MM.1S (cell line): Measurements from ENCODE around the gene RFFL.

Experiments
- DNase-seq: peaks from one replicate; pipeline ENCODE4 v3.0.0-alpha.2; 2015
- H2AFZ ChIP-seq: fragments of 300-600 bp; sonication (generic); 2 replicates; pipeline ENCODE4 v1.6.0; 2016; ENCODE audit warnings: antibody characterized with exemption, low read length
- H3F3A ChIP-seq: fragments of 300-600 bp; sonication (generic); 2 replicates; pipeline ENCODE4 v1.6.1; 2016; ENCODE audit warnings: mild to moderate bottlenecking, antibody characterized with exemption, low read length, moderate library complexity, mixed read lengths; ENCODE audit not compliant: insufficient read depth
- H3K27ac ChIP-seq: fragments of 300-600 bp; sonication (generic); 2 replicates; pipeline ENCODE4 v1.5.1; 2016; ENCODE audit warnings: mild to moderate bottlenecking, low read length
- H3K27me3 ChIP-seq: fragments of 300-600 bp; sonication (generic); replicated peaks from 2 replicates; pipeline ENCODE4 v1.6.0; 2016; ENCODE audit warnings: low read length; ENCODE audit not compliant: insufficient read depth
- H3K36me3 ChIP-seq: fragments of 300-600 bp; sonication (generic); replicated peaks from 2 replicates; pipeline ENCODE4 v1.6.1; 2016; ENCODE audit warnings: mild to moderate bottlenecking, low read length, mixed read lengths; ENCODE audit not compliant: insufficient read depth
- H3K4me1 ChIP-seq: fragments of 300-600 bp; sonication (generic); 2 replicates; pipeline ENCODE4 v1.6.1; 2016; ENCODE audit warnings: low read length, mixed read lengths
- H3K4me2 ChIP-seq: fragments of 300-600 bp; sonication (generic); 2 replicates; pipeline ENCODE4 v1.6.0; 2016; ENCODE audit warnings: low read depth, low read length
- H3K4me3 ChIP-seq: fragments of 300-600 bp; sonication (generic); 2 replicates; pipeline ENCODE4 v1.5.1; 2016; ENCODE audit warnings: low read length, mixed read lengths
- H3K79me2 ChIP-seq: fragments of 300-600 bp; sonication (generic); 2 replicates; pipeline ENCODE4 v1.6.1; 2016; ENCODE audit warnings: mixed run types, low read length, mixed read lengths
- H3K9ac ChIP-seq: fragments of 300-600 bp; sonication (generic); 2 replicates; pipeline ENCODE4 v1.6.1; 2016; ENCODE audit warnings: low read length, mixed read lengths
- H3K9me2 ChIP-seq: fragments of 300-600 bp; sonication (generic); replicated peaks from 2 replicates; pipeline ENCODE4 v1.6.1; 2016; ENCODE audit warnings: mild to moderate bottlenecking, low read length, mixed read lengths; ENCODE audit not compliant: insufficient read depth
- H3K9me3 ChIP-seq: fragments of 300-600 bp; sonication (generic); replicated peaks from 2 replicates; pipeline ENCODE4 v1.6.1; 2016; ENCODE audit warnings: mild to moderate bottlenecking, low read length, mixed read lengths; ENCODE audit not compliant: insufficient read depth
- H4K20me1 ChIP-seq: fragments of 300-600 bp; sonication (generic); 2 replicates; pipeline ENCODE4 v1.6.1; 2016; ENCODE audit warnings: mild to moderate bottlenecking, low read length, moderate library complexity, mixed read lengths; ENCODE audit not compliant: insufficient read depth
- EZH2 ChIP-seq: fragments of 300-600 bp; sonication (generic); optimal IDR thresholded peaks from 2 replicates; pipeline ENCODE3; 2017; ENCODE audit warnings: low read depth, mild to moderate bottlenecking, antibody characterized with exemption, low read length, mixed read lengths
- EZH2phosphoT487 ChIP-seq: fragments of 300-600 bp; sonication (generic); IDR thresholded peaks from 2 replicates; pipeline ENCODE4 v1.6.1; 2018; ENCODE audit warnings: antibody characterized with exemption, low read length
- TF ChIP-seq, protein P1 (sequence below): fragments of 300-600 bp; sonication (generic); IDR thresholded peaks from 2 replicates; pipeline ENCODE4 v1.5.1; 2016; ENCODE audit warnings: antibody characterized with exemption, low read length, mixed read lengths

RFFL gene

DNA sequence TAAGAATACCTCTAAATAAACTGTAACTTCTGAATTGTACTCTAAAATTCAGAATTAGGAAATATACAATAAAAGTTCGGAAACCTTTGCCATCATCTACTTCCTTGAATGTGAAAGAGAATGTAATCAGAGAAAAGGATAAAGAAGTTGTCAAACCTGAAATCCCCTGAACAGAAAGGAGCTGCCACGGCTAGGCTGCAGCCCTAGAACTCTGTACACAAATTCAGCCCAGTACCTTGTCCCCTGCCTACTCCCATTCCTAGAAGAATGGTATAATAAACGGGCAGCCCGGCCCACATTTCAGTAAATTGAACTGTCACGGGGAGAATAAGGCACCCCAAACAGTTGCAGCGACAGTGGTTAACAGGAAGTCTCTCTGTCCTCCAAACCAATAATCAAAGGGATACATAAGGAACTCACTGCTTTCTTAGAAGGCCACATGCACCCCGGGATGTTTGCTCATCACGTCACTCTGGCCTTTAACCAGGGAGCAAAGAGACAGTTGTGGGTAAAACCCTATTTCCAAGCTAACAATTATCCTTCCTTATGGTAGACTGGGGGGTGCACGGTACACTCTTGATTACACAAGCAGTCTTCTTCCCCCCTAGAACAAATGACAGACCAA, 24.3 kb upstream of the RFFL start:
- H2AFZ ChIP-seq = peak overlapping the region; percentile 77
- H4K20me1 ChIP-seq = no peaks in the 10 kb centered on the region
- H3K36me3 ChIP-seq = no peaks in the 10 kb centered on the region
- TF ChIP-seq, protein P1, sequence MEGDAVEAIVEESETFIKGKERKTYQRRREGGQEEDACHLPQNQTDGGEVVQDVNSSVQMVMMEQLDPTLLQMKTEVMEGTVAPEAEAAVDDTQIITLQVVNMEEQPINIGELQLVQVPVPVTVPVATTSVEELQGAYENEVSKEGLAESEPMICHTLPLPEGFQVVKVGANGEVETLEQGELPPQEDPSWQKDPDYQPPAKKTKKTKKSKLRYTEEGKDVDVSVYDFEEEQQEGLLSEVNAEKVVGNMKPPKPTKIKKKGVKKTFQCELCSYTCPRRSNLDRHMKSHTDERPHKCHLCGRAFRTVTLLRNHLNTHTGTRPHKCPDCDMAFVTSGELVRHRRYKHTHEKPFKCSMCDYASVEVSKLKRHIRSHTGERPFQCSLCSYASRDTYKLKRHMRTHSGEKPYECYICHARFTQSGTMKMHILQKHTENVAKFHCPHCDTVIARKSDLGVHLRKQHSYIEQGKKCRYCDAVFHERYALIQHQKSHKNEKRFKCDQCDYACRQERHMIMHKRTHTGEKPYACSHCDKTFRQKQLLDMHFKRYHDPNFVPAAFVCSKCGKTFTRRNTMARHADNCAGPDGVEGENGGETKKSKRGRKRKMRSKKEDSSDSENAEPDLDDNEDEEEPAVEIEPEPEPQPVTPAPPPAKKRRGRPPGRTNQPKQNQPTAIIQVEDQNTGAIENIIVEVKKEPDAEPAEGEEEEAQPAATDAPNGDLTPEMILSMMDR = no peak
- no peak for TF ChIP-seq EZH2phosphoT487
- no peak for TF ChIP-seq EZH2
- H3K4me1 ChIP-seq = peaks cover 20% of the 10 kb centered on the region
- H3K27me3 ChIP-seq = no peaks in the 10 kb centered on the region
- H3K27ac ChIP-seq = peak overlapping the region; percentile 67
- H3K4me2 ChIP-seq = peak overlapping the region; percentile 75
- no peaks in the 10 kb centered on the region for H3K9me2 ChIP-seq
- peak; percentile 41 for DNase-seq
- peak overlapping the region; percentile 75 for H3K9ac ChIP-seq
- H3F3A ChIP-seq = peaks cover 10% of the 10 kb centered on the region
- H3K9me3 ChIP-seq = no peaks in the 10 kb centered on the region
- H3K4me3 ChIP-seq = peak overlapping the region; percentile 74
- H3K79me2 ChIP-seq = peaks cover 54% of the 10 kb centered on the region

GRCh38 chr17:35086931-35087573, 23.5 kb upstream of the RFFL start:
- H3F3A ChIP-seq = peaks cover 14% of the 10 kb centered on the region
- H3K9me2 ChIP-seq = no peaks in the 10 kb centered on the region
- H3K27ac ChIP-seq = no peak overlapping the region
- H3K4me1 ChIP-seq = peaks cover 28% of the 10 kb centered on the region
- TF ChIP-seq, protein P1 = no peak
- no peak for TF ChIP-seq EZH2phosphoT487
- TF ChIP-seq EZH2 = no peak
- no peaks in the 10 kb centered on the region for H3K9me3 ChIP-seq
- H3K36me3 ChIP-seq = no peaks in the 10 kb centered on the region
- DNase-seq = no peak
- no peaks in the 10 kb centered on the region for H3K27me3 ChIP-seq
- H3K4me2 ChIP-seq = peak overlapping the region; percentile 75
- peaks cover 62% of the 10 kb centered on the region for H3K79me2 ChIP-seq
- H2AFZ ChIP-seq = no peak overlapping the region
- H4K20me1 ChIP-seq = no peaks in the 10 kb centered on the region
- H3K4me3 ChIP-seq = peak overlapping the region; percentile 74
- peak overlapping the region; percentile 75; the same call in 1 of the 2 replicates for H3K9ac ChIP-seq

DNA sequence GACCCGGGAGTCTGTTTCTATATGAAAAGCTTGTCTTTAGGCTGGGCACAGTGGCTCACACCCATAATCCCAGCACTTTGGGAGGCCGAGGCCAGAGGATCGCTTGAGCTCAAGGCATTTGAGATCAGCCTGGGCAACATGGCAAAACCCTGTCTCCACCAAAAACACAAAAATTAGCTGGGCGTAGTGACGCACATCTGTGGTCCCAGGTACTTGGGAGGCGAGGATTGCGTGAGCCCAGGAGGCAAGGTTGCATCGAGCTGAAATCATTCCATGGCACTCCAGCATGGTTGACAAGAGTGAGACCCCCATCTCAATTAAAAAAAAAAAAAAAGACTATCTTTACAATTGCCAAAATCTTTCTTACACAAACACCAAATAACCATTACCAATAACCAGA, 22.7 kb upstream of the RFFL start:
- Histone ChIP-seq H4K20me1 (no peaks in the 10 kb centered on the region), H3K4me2 (no peak overlapping the region), H3K27me3 (no peaks in the 10 kb centered on the region), H2AFZ (no peak overlapping the region), H3K9ac (no peak overlapping the region), H3K9me3 (no peaks in the 10 kb centered on the region), H3K27ac (no peak overlapping the region), H3K4me3 (no peak overlapping the region), H3K4me1 (peaks cover 37% of the 10 kb centered on the region), H3K9me2 (no peaks in the 10 kb centered on the region), H3K36me3 (no peaks in the 10 kb centered on the region), H3K79me2 (peaks cover 68% of the 10 kb centered on the region), H3F3A (peaks cover 19% of the 10 kb centered on the region)
- TF ChIP-seq, protein P1 = no peak
- TF ChIP-seq EZH2phosphoT487 (no peak), EZH2 (no peak)
- DNase-seq = no peak
